KBM-7 (cell line): ENCODE data around the gene ZNF487.

Experiments
- DNase-seq: peaks from one replicate; pipeline ENCODE4 v3.0.0-alpha.2; 2015
- in situ Hi-C: fragments of 300-500 bp; cut with MboI; formaldehyde crosslinking; loops from 2 replicates; pipeline ENCODE4 v1.14.3; 2020; ENCODE audit warnings: low sequenced_read_pairs, low pct_unique_long_range_greater_than_20kb, mixed read lengths

ZNF487 gene

DNA sequence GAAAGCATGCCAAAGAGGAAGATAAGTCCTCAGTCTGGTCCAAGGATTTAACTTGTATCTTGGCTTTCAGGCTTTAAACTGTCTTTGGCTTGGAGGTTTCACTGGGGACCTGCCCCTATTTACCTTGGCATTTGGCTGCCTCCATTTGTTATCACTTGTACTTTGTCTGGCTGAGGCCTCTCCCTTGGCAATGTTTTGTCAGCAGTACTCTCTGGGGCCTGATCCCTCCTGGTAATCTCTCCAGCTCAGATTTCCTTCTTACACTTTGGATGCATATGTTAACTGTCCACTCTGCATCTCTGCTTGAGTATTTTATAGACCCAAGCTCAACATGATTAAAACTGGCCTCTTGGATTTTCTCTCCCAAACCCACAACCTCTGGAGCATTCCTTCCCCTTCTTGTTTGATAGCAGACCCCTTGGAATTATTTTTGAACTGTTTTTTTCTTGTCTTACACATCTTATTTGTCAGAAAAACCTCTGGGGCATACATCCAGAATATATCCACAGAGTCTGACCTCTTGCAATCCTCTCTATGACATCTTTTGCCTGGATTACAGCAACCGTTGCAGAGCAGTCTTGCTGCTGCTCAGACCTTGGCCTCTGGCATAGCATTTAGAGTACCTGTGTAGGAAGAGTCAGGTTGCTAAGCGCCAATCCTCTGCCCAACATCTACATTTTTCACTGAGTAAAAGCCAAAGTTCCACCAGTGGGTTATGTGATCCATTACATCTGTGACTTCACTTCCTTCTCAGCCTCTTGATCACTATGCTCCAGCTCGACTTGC lies 35.2 kb downstream of the ZNF487 start:
- no peak for DNase-seq
- in situ Hi-C loops = no loop called here

DNA sequence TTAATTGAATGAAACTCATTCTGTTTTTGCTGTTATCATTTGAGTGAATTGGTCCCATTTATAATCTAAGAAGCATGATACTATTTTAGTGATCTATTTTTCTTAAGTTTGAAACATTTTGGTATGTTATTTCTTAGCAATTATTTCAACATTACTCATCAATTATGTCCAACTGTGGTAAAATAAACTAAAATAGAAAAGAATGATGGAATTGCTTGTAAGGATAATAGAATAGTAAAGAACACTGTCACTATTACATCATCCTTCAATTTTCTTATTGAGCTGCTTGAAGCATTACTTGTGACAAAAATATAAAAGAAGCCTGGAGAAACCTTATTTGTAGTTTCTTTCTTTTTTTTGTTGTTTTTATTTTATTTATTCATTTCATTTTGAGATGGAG lies 42.4 kb downstream of the ZNF487 start:
- in situ Hi-C loops = no loop called here
- DNase-seq = no peak

DNA sequence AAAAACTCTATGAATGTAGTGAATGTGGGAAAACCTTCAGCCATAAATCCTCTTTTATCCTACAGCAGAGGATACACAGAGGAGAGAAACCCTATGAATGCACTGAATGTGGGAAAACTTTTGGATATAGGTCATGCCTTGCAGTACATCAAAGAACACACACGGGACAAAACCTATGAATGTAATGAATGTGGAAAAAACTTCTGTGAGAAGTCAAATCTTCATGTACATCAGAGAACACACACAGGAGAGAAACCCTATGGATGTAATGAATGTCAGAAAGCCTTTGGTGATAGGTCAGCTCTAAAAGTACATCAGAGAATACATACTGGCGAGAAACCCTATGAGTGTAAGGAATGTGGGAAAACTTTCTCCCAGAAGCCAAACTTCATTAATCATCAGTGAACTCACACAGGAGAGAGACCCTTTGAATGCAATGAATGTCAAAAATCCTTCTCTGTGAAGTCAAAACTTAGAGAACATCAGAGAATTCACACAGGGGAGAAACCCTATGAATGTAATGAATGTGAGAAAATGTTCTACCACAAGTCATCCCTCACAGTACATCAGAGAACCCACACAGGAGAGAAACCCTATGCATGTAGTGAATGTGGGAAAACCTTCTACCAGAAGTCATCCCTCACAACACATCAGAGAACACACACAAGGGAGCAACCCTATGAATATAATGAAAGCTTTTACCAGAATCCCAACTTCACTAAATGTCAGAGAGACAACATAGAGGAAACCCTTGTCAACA lies 45.6 kb downstream of the ZNF487 start:
- in situ Hi-C loops = no loop called here

DNA sequence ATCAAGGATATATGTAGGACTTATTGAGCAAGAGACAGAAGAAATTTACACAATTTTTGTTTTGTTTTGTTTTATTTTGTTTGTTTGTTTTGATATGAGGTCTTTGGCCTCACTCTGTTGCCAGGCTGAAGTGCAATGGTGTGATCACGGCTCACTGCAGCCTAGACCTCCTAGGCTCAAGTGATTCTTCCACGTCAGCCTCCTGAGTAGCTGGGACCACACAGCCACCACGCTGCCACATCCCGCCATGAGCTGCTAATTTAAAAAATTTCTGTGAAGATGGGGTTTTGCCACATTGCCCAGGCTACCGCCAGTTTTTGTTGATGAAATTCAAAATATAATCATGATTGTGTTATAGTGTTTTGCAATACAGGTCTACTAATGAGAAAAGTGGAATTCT lies 54.9 kb downstream of the ZNF487 start:
- DNase-seq = no peak
- in situ Hi-C loops = no loop called here

More for the DNA sequence above, 45.6 kb downstream of the ZNF487 start:
- no peak for DNase-seq

DNA sequence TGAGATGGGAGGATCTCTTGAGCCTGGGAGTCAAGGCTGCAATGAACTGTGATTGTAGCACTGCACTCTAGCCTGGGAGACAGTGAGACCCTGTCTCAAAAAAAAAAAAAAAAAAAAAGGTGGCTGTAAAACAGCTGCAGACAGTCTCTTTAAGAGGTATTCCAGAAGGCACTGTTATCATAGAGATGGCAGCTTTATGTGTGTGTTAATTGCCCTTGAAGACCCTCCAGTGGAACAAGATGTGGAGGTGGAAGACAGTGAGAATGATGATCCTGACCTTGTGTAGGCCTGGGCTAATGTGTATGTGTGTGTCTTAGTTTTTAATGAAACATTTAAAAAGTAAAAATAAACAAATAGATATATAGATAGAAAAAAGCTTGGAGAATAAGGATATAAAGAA lies 66.0 kb downstream of the ZNF487 start:
- in situ Hi-C loops = no loop called here

DNA sequence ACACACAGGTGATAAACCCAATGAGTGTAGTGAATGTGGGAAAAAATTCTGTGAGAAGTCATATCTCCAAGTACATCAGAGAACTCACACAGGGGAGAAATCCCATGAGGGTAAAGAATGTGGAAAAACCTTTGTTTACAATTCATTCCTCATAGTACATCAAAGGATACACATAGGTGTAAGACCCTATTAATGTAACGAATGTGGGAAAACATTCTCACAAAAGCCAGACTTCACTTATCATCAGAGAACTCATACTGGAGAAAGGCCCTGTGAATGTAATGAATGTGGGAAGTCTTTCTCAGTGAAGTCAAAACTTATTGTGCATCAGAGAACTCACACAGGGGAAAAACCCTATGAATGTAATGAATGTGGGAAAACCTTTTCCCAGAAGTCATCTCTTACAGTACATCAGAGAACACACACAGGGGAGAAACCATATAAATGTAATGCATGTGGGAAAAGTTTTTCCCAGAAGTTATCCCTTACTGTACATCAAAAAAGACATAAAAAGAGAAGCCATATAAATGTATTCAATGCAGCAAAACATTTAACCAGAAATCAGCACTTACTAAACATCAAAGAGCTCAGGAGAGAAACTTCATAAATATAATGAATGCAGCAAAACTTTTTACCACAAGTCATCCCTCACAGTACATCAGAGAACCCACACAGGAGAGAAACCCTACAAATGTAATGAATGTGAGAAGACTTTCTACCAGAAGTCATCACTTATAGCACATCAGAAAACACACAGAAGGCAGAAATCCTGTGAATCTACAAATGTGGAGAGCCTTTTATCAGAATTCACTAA lies 87.7 kb downstream of the ZNF487 start:
- DNase-seq = peak; percentile 7
- in situ Hi-C loops = no loop called here

More for the DNA sequence above, 66.0 kb downstream of the ZNF487 start:
- DNase-seq = no peak
